Measurements from ENCODE around the gene TXNDC12.

GRCh38 chr1:52057255-52057654 lies 2.3 kb upstream of the TXNDC12 start:
- no peak for TF ChIP-seq CTCF (IDR thresholded peaks at IDR 0.05; ENCODE audit: borderline replicate concordance, extremely low read depth, low read length, poor library complexity, severe bottlenecking)
- no peak for TF ChIP-seq EZH2 (IDR thresholded peaks at IDR 0.05; ENCODE audit: borderline replicate concordance, low read depth, low read length, severe bottlenecking)

Data from DND-41 (cell line).